Epithelial cell of esophagus (primary cell): ENCODE measurements around the gene RALGAPA2.

Experiments
- DNase-seq: peaks from one replicate; pipeline ENCODE4 v3.0.0; 2010; ENCODE audit warnings: low read depth
- H3K4me3 ChIP-seq: 2 replicates; pipeline ENCODE4 v1.5.1; 2011; ENCODE audit warnings: mild to moderate bottlenecking, low read length, control low read depth
- CTCF ChIP-seq: IDR thresholded peaks from 2 replicates; pipeline ENCODE4 v1.5.1; 2011; ENCODE audit warnings: low read depth, mild to moderate bottlenecking, low read length, control low read depth, inconsistent platforms; ENCODE audit not compliant: insufficient read depth; ENCODE audit errors: missing control alignments

Gene RALGAPA2

DNA sequence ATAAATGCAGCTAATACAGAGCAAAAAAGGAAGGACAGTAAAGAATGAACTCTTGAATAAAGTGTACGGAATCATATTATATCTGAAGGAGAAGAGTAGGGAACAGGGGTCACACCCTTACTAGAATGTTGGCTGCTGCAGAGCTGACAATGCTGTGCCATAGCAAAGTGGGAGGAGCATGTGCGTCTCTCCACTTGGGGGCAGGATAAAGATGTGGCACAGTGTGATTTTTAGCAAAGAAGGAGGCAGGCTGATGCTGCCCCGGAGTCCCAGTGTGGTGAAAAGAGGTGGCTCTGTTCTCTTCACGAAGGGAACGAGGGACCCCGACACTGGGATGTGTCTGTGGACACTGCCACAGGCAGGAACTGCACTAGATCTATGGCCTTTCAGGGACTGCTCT, 277.0 kb downstream of the RALGAPA2 start:
- no peak for TF ChIP-seq CTCF
- no peak overlapping the region for H3K4me3 ChIP-seq
- DNase-seq: no peak

DNA sequence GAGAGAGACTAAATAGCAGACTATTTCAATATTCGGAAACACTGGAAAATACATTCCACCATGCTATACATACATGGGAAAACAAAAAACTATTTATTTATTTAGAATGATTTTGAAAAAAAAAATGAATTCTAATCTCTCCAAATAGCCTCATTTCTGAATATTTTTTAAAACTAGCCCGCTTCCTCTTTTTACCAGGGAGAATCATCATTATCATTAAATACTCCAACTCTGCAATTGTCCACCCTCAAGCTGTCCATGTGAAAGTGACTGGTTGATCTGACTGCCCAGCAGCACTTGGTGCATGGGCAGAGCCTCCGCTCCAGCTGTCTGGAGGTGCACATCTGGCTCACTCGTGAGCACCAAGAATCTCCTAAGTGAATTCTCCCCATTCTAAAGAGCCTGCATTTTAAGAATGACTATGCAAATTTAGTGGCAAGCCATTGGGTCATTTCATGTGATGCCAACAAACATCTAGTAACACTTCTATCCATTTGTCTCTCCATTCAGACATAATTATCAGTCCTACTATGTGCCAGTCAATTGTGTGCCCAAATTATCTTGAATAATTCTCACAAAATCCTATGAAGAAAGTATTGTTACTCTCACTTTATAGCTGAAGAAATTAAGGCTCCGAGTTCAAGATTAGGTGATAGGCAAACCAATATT, 279.7 kb downstream of the RALGAPA2 start:
- no peak for DNase-seq
- no peak overlapping the region for H3K4me3 ChIP-seq
- no peak for TF ChIP-seq CTCF

DNA sequence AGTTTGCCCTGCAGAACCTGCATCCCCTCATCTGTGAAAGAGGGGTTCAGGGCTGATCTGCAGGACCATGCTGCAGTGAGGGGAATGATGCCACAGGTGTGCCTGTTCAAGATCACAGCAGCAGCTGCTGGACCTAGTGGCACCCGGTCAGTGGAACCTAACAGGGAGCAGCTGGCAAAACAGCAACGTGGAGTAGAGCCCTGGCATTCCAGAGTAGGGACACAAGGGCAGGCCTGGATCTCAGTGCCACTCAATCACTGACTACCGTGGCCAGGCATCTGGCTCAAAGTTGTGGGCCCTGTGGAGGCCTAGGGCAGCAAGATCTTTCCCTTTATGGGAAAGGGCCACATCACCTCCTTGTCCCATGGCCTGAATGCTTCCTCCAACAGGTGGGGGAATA, 282.4 kb downstream of the RALGAPA2 start:
- TF ChIP-seq CTCF: no peak
- H3K4me3 ChIP-seq: no peak overlapping the region
- DNase-seq: no peak

DNA sequence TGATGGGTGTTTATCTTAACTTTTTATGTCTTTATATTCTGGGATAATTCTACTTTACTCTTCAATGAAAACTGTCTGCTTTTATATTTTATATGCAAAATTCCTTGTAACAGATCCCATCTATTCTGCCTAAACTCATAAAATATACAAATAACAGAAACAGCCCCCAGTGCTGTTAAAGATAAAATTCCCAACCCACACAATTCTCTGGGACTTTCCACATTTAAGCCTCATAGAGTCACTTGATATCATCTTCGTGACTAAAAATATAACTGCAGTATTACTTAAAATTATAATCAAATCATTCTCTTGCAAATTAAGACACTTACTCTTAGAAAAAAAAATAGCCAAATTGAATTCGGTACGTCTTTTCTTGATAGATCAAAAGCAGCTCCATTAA, 284.4 kb downstream of the RALGAPA2 start:
- H3K4me3 ChIP-seq: no peak overlapping the region
- DNase-seq: no peak
- TF ChIP-seq CTCF: no peak

DNA sequence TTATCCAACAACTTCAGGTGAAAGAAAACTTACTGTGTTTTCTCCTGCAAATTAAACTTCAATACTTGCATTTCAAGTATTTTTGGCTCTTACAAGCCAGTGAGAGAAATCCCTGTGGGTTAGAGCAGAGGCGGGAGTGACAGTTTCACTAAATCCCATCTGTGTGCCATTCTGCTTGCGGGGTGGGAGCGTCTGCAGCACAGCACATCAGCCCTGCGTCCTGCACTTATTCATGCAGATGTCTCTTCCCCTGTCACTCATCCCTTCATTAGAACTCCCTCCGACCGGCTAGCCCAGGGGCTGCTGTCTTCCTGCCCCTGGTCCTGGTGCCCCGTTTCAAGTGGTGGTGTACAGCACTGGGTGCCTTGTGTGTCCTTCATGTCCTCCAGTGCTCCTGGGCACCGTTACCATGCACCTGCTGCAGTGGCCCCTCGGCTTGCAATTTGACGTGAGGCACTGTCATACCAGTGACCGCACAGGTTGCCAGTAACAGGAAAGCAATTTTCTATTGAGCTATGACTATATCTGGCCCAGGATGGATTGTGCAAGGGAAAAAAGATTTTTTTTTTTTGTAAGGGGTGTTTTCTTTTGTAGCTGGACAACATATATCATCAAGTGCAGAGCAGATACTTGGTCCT, 285.1 kb downstream of the RALGAPA2 start:
- no peak overlapping the region for H3K4me3 ChIP-seq
- TF ChIP-seq CTCF: no peak
- DNase-seq: no peak

- no peak for DNase-seq
These were observed 285.9 kb downstream of the RALGAPA2 start for GRCh38 chr20:20426655-20426907.

More at GRCh38 chr20:20426655-20426907, 285.9 kb downstream of the RALGAPA2 start:
- no peak overlapping the region for H3K4me3 ChIP-seq
- no peak for TF ChIP-seq CTCF
